Prostate gland (tissue), 2 donors: ENCODE data around the gene LIMS3.
"Not testable (repeated sequence)": the region's sequence is repeated elsewhere in the genome, so short reads cannot be mapped to it uniquely, and the experiment has no call there.

Experiments
- CTCF ChIP-seq, 4 experiments: fragments of 200-600 bp in 2 of 4; fragments of 450-650 bp in 2 of 4; sonication (generic) in 2 of 4; IDR thresholded peaks; 1 replicate in 3 of 4; 2 replicates in 1 of 4; pipeline ENCODE4 v1.5.1; 2016 to 2019; ENCODE audit warnings: antibody characterized with exemption in 4 of 4, mild to moderate bottlenecking in 2 of 4, moderate library complexity in 2 of 4
- POLR2AphosphoS5 ChIP-seq: sonication (generic); formaldehyde crosslinking; IDR thresholded peaks from one replicate; pipeline ENCODE4 v1.6.1; 2017; ENCODE audit warnings: antibody characterized with exemption

- TF ChIP-seq POLR2AphosphoS5; CTCF (IDR thresholded peaks at IDR 0.05): not testable (repeated sequence)
Measured at GRCh38 chr2:109927803-109928202, 29.3 kb downstream of the LIMS3 start.
